DND-41 (cell line): ENCODE measurements around the gene RCCD1.

ENCODE experiments used
- ATAC-seq: fragments of 200-7000 bp; cut with Tn5 transposase; 3 replicates; pipeline ENCODE4 v1.9.1; 2021; ENCODE audit warnings: low read depth; ENCODE audit not compliant: insufficient read depth
- DNase-seq: peaks from one replicate; pipeline ENCODE4 v3.0.0-alpha.2; 2020
- H2AFZ ChIP-seq: 2 replicates; pipeline ENCODE4 v1.6.0; 2012; ENCODE audit warnings: low read depth, low read length
- H3K27ac ChIP-seq: 2 replicates; pipeline ENCODE4 v1.5.1; 2012; ENCODE audit warnings: low read length, inconsistent platforms
- H3K27me3 ChIP-seq: fragments of 200-600 bp; sonication (generic); 2 replicates; pipeline ENCODE4 v1.6.0; 2012; ENCODE audit warnings: low read length, mild to moderate bottlenecking, inconsistent platforms; ENCODE audit not compliant: insufficient read depth, poor library complexity
- H3K36me3 ChIP-seq: 2 replicates; pipeline ENCODE4 v1.5.1; 2012; ENCODE audit warnings: low read length, inconsistent platforms; ENCODE audit not compliant: insufficient read depth
- H3K4me1 ChIP-seq: 2 replicates; pipeline ENCODE4 v1.5.1; 2012; ENCODE audit warnings: mild to moderate bottlenecking, low read length; ENCODE audit not compliant: insufficient read depth
- H3K4me2 ChIP-seq: 2 replicates; pipeline ENCODE4 v1.6.0; 2012; ENCODE audit warnings: mild to moderate bottlenecking, moderate library complexity, low read length, inconsistent platforms; ENCODE audit not compliant: insufficient read depth
- H3K4me3 ChIP-seq, 2 experiments: fragments of 200-600 bp in 1 of 2; shearing (Covaris generic) in 1 of 2; 2 replicates each; pipeline ENCODE4 v1.5.1; 2012 to 2016; ENCODE audit warnings: inconsistent platforms in 2 of 2, low read length in 2 of 2, mild to moderate bottlenecking in 2 of 2, low read depth in 1 of 2, moderate library complexity in 1 of 2
- H3K79me2 ChIP-seq: 2 replicates; pipeline ENCODE4 v1.6.0; 2012; ENCODE audit warnings: low read length, inconsistent platforms; ENCODE audit not compliant: insufficient read depth
- H3K9ac ChIP-seq: 2 replicates; pipeline ENCODE4 v1.6.0; 2012; ENCODE audit warnings: low read depth, mild to moderate bottlenecking, inconsistent platforms, low read length, moderate library complexity
- H3K9me3 ChIP-seq: 2 replicates; pipeline ENCODE4 v1.5.1; 2012; ENCODE audit warnings: low read length, moderate library complexity, mild to moderate bottlenecking, inconsistent platforms; ENCODE audit not compliant: insufficient read depth, severe bottlenecking
- H4K20me1 ChIP-seq: 2 replicates; pipeline ENCODE4 v1.6.0; 2012; ENCODE audit warnings: low read length; ENCODE audit not compliant: insufficient read depth
- EZH2 ChIP-seq: IDR thresholded peaks from 3 replicates; pipeline ENCODE4 v1.6.1; 2012; ENCODE audit warnings: borderline replicate concordance, low read depth, mild to moderate bottlenecking, moderate library complexity, low read length, inconsistent platforms; ENCODE audit not compliant: severe bottlenecking
- TF ChIP-seq, protein P1 (sequence below): IDR thresholded peaks from 2 replicates; pipeline ENCODE4 v1.5.1; 2012; ENCODE audit warnings: borderline replicate concordance, low read length, moderate library complexity, mild to moderate bottlenecking; ENCODE audit not compliant: poor library complexity, severe bottlenecking; ENCODE audit errors: extremely low read depth

RCCD1 gene, protein sequence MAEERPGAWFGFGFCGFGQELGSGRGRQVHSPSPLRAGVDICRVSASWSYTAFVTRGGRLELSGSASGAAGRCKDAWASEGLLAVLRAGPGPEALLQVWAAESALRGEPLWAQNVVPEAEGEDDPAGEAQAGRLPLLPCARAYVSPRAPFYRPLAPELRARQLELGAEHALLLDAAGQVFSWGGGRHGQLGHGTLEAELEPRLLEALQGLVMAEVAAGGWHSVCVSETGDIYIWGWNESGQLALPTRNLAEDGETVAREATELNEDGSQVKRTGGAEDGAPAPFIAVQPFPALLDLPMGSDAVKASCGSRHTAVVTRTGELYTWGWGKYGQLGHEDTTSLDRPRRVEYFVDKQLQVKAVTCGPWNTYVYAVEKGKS

DNA sequence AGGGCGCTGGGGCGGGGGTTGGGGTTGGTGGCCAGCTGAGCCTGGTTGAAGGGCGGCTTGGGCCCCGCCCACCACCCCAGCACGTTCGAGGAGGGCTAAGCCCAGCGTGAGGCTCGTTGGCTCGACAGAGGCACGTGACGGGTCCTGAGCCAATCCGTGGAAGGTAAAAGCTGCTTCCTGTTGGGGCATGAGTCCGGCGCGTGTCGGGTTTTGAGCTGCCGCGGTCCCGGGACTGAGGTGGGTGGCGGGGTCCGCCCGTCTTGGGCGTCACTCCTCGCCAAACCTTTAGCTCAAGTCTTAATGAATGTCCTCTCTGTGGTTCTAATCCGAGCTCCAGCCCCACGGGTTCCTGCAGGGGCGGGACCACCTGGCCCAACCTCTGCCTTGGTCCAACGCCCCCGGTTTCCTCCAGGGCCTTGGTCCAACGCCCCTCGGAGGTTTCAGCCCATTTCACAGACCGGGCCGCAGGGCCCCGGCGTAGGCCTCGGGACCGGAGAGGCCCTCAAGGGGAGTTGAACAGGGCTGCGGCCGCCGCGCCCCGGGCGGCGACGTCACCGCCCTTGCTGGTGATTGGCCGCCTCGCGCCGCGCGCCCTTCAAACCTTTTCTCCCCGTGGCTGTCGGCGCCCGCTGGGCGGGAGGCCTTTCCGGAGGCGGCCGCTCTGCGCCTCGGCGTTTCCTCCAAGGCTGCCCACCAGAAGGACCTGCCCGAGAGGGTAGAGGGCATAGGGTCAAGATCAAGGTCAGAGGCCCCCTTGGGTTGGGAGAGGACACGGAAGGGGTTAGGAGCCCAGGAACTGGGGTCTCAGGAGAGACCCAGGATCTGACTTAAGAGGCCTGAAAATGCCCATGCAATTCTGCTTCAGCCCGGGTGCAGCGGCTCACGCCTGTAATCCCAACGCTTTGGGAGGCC lies at the start of gene RCCD1:
Gene RCCD1, plus strand, starts transcription at position 173 of the 912 bp plus-strand sequence. CDS start 1,851 bp downstream, outside the sequence.
- Histone ChIP-seq H3K27me3 (no peaks in the 10 kb centered on the region), H3K9me3 (no peaks in the 10 kb centered on the region), H3K4me3 (peak within 1 kb of the TSS; percentile 70 to 93), H3K27ac (peak within 1 kb of the TSS; percentile 99), H3K4me2 (peak within 1 kb of the TSS; percentile 82), H3K36me3 (peaks cover 67% of the 10 kb centered on the region), H3K4me1 (peaks cover 26% of the 10 kb centered on the region), H3K9ac (peak within 1 kb of the TSS; percentile 99), H2AFZ (peak within 1 kb of the TSS; percentile 93), H4K20me1 (peaks cover 5% of the 10 kb centered on the region; the same call in 1 of the 2 replicates), H3K79me2 (peaks cover 38% of the 10 kb centered on the region)
- ATAC-seq (peak; percentile 95), DNase-seq (peak; percentile 92)
- no peak for TF ChIP-seq EZH2
- TF ChIP-seq, protein P1, sequence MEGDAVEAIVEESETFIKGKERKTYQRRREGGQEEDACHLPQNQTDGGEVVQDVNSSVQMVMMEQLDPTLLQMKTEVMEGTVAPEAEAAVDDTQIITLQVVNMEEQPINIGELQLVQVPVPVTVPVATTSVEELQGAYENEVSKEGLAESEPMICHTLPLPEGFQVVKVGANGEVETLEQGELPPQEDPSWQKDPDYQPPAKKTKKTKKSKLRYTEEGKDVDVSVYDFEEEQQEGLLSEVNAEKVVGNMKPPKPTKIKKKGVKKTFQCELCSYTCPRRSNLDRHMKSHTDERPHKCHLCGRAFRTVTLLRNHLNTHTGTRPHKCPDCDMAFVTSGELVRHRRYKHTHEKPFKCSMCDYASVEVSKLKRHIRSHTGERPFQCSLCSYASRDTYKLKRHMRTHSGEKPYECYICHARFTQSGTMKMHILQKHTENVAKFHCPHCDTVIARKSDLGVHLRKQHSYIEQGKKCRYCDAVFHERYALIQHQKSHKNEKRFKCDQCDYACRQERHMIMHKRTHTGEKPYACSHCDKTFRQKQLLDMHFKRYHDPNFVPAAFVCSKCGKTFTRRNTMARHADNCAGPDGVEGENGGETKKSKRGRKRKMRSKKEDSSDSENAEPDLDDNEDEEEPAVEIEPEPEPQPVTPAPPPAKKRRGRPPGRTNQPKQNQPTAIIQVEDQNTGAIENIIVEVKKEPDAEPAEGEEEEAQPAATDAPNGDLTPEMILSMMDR, result no peak

DNA sequence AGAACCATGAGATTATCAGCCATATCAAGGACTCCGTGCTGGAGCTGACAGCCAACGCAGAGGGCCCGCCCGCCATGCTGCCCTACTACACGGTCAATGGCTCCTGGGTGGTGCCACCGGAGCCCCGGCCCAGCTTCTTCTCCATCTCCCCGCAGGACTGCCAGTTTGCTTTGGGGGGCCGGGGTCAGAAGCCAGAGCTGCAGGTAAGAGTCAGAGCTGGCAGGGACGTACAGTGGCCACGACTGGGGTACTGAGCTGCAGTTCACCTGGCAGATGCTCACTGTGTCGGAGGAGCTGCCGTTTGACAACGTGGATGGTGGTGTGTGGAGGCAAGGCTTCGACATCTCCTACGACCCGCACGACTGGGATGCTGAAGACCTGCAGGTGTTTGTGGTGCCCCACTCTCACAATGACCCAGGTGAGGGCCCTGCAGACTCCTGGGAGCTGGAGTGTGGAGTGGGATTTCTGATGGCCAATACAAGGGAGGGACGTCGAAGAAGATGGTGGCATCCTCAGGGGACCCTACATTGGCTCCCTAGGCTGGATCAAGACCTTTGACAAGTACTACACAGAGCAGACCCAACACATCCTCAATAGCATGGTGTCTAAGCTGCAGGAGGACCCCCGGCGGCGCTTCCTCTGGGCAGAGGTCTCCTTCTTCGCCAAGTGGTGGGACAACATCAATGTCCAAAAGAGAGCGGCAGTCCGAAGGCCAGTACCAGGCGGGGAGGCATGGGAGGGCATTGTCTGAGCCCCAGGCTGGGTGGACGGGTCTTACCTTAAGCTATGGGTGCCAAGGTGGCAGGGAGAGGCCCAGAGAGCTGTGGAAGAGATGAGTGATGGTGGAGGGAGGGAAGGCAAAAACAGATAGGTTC lies 49.1 kb upstream of the RCCD1 start:
- Histone ChIP-seq H3K36me3 (peaks cover 48% of the 10 kb centered on the region), H3K9me3 (no peaks in the 10 kb centered on the region), H3K27ac (no peak overlapping the region), H3K9ac (no peak overlapping the region), H3K27me3 (no peaks in the 10 kb centered on the region), H2AFZ (no peak overlapping the region), H3K4me2 (no peak overlapping the region), H4K20me1 (peaks cover 6% of the 10 kb centered on the region), H3K4me3 (no peak overlapping the region), H3K79me2 (peaks cover 15% of the 10 kb centered on the region), H3K4me1 (peaks cover 27% of the 10 kb centered on the region)
- ATAC-seq, result no peak
- no peak for DNase-seq
- TF ChIP-seq, protein P1, result no peak
- TF ChIP-seq EZH2, result no peak

DNA sequence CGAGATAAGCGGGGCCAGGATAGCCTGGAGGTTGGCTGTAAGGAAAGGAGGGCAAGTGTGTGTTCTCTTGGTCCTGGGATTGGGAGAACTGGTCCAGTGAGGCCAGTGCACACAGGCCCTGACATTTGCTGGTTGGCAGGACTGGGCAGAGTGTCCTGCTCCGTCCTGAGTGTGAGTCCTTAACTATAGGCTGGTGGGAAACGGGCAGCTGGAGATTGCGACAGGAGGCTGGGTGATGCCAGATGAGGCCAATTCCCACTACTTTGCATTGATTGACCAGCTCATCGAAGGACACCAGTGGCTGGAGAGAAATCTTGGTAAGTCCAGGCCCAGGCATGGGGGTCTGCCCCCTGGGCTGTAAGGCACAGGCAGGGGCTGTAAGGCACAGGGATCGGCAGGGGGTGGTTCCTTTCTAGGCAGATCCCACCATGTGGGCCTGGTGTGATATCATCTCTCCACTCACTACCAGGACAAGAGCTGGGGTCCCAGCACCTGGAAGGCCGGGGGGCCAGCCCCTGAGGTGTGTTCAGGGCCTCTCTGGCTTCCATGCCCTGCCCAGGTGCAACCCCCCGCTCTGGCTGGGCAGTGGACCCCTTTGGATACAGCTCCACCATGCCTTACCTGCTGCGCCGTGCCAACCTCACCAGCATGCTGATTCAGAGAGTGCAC lies 48.4 kb upstream of the RCCD1 start:
- Histone ChIP-seq H3K9ac (no peak overlapping the region), H3K27ac (no peak overlapping the region), H4K20me1 (peaks cover 13% of the 10 kb centered on the region), H3K4me3 (no peak overlapping the region), H2AFZ (no peak overlapping the region), H3K27me3 (no peaks in the 10 kb centered on the region), H3K4me1 (peaks cover 23% of the 10 kb centered on the region), H3K79me2 (peaks cover 15% of the 10 kb centered on the region), H3K9me3 (no peaks in the 10 kb centered on the region), H3K4me2 (no peak overlapping the region), H3K36me3 (peaks cover 56% of the 10 kb centered on the region)
- TF ChIP-seq, protein P1, result no peak
- TF ChIP-seq EZH2, result no peak
- DNase-seq (no peak), ATAC-seq (no peak)
